C4-2B (cell line): Measurements from ENCODE around the gene KAT2B.

Source experiments
- CTCF ChIP-seq: fragments of 450-650 bp; conservative IDR thresholded peaks from 2 replicates; pipeline ENCODE4 v1.5.1; 2017; ENCODE audit warnings: mild to moderate bottlenecking
- ZFX ChIP-seq: fragments of 450-650 bp; IDR thresholded peaks from 2 replicates; pipeline ENCODE4 v1.6.1; 2017

GRCh38 chr3:20181276-20181675 is 141.0 kb downstream of the KAT2B start:
- TF ChIP-seq ZFX (no peak), CTCF (no peak)
